PFSK-1 (cell line): ENCODE data around the gene DPH6.

Experiments used
- POLR2AphosphoS5 ChIP-seq: IDR thresholded peaks from 2 replicates; pipeline ENCODE4 v1.6.1; 2012; ENCODE audit warnings: low read depth, mild to moderate bottlenecking, control low read depth, low read length, moderate library complexity
- REST ChIP-seq, 2 experiments: IDR thresholded peaks; 2 replicates each; pipeline versions ENCODE4 v1.6.1 to v1.8.0; 2011 to 2012; ENCODE audit warnings: low read depth in 2 of 2, low read length in 2 of 2, control low read depth in 1 of 2, inconsistent platforms in 1 of 2, mild to moderate bottlenecking in 1 of 2, moderate library complexity in 1 of 2; ENCODE audit not compliant: insufficient read depth in 1 of 2

DNA sequence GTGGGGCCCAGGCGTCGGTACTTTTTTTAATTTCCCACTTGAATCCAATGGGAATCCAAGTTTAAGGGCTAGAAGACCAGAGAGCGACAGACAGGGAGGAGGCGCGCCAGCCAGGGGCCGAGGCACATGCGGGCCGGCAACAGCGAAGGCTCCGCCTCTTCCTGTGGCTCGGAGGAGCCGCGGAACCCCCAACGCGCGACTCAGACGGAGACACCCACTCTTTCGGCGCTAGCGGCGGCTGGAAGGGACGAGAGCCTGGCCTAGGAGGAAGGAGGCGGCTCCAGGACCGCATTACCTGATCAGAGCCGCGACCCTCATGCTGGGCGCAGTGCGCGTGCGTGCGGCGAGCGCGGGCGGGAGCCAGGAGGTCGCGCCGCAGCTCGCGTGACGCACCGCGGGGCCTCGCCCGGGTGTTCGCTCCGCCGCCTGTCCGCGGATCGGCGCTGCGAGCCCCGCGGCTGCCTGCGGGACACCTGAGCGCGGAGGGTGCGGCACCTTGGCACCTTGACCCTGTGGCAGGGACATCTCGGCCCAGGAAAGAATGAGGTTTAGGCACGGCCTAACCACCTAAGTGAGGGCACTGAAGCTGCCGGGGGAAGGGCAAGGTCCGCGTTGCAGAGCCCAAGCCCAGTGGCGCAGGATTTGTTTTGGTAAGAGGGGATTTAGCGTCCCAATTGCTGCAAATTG is at the start of gene DPH6:
- TF ChIP-seq REST (IDR thresholded peaks at IDR 0.05; ENCODE audit: insufficient read depth in 1 of 2, low read depth in 2 of 2, low read length in 2 of 2) (no peak), POLR2AphosphoS5 (peak; percentile 66)
